ENCODE data around the gene FBXO22.

The FBXO22 gene

GRCh38 chr15:75924576-75924975 is 20.9 kb downstream of the FBXO22 start:
- Mint-ChIP-seq H3K36me3 (ENCODE audit: insufficient read depth) (peaks cover 16% of the 10 kb centered on the region), H3K27ac (ENCODE audit: low read depth) (no peak overlapping the region), H3K4me3 (no peak overlapping the region), H3K4me1 (peaks cover 35% of the 10 kb centered on the region), H3K9me3 (no peaks in the 10 kb centered on the region), H3K27me3 (no peaks in the 10 kb centered on the region)
- ATAC-seq (replicated peaks; ENCODE audit: extremely low read depth, poor library complexity, severe bottlenecking) (no peak), DNase-seq (ENCODE audit: low spot score in 2 of 2) (no peak)

DNA sequence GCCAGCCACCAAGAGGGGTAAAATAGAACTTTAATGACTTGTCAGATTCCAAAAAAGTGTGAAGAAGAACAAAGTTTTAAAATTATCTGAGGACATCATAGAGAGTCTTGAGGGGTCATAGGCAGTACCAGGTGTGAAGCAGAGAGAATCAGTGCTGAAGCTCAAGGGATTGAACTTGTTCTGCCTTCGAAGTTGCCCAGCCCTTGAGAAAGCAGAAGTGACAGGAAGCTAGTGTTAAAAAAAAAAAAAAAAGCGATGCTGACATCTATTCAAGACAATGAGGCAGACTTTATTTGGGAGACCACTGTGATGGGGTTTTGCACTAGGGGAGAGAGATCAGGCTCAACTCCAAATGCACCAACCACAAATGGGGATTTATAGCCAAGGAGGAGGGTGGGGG is 21.8 kb downstream of the FBXO22 start:
- no peak overlapping the region for H3K4me3 Mint-ChIP-seq
- no peaks in the 10 kb centered on the region for H3K9me3 Mint-ChIP-seq
- H3K36me3 Mint-ChIP-seq (ENCODE audit: insufficient read depth), result peaks cover 13% of the 10 kb centered on the region
- DNase-seq (ENCODE audit: low spot score in 2 of 2) (no peak), ATAC-seq (replicated peaks; ENCODE audit: extremely low read depth, poor library complexity, severe bottlenecking) (no peak)
- H3K27me3 Mint-ChIP-seq, result no peaks in the 10 kb centered on the region
- H3K27ac Mint-ChIP-seq (ENCODE audit: low read depth), result no peak overlapping the region
- peaks cover 44% of the 10 kb centered on the region for H3K4me1 Mint-ChIP-seq

DNA sequence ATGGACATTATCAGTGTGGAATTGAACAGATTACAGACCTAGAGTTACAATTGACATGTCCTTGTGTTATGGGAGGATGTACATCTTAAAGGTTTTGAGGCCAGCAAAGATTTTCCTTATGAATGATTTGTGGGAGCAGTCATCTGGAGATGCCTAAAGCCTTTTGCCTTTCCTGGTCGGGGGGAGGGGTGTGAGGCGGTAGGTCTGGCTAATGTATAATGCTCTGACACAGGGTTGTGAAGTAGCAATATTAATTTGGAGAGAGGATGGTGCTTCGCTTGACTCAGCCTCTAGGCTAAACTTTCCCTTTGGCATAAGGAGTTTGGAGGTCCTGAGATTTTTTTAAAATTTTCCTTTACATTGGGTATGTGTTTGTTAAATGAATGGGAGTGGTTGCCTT is 23.3 kb downstream of the FBXO22 start:
- Mint-ChIP-seq H3K4me1 (peaks cover 50% of the 10 kb centered on the region), H3K27me3 (no peaks in the 10 kb centered on the region), H3K4me3 (no peak overlapping the region), H3K9me3 (no peaks in the 10 kb centered on the region), H3K27ac (ENCODE audit: low read depth) (peak overlapping the region; percentile 13), H3K36me3 (ENCODE audit: insufficient read depth) (peaks cover 13% of the 10 kb centered on the region)
- DNase-seq (ENCODE audit: low spot score in 2 of 2), result no peak
- no peak for ATAC-seq (replicated peaks; ENCODE audit: extremely low read depth, poor library complexity, severe bottlenecking)

GRCh38 chr15:75927601-75928000 is 23.9 kb downstream of the FBXO22 start:
- Mint-ChIP-seq H3K27ac (ENCODE audit: low read depth) (peak overlapping the region; percentile 13), H3K27me3 (no peaks in the 10 kb centered on the region), H3K4me3 (no peak overlapping the region), H3K9me3 (no peaks in the 10 kb centered on the region), H3K4me1 (peaks cover 44% of the 10 kb centered on the region), H3K36me3 (ENCODE audit: insufficient read depth) (peaks cover 16% of the 10 kb centered on the region)
- ATAC-seq (replicated peaks; ENCODE audit: extremely low read depth, poor library complexity, severe bottlenecking), result no peak
- no peak for DNase-seq (ENCODE audit: low spot score in 2 of 2)

DNA sequence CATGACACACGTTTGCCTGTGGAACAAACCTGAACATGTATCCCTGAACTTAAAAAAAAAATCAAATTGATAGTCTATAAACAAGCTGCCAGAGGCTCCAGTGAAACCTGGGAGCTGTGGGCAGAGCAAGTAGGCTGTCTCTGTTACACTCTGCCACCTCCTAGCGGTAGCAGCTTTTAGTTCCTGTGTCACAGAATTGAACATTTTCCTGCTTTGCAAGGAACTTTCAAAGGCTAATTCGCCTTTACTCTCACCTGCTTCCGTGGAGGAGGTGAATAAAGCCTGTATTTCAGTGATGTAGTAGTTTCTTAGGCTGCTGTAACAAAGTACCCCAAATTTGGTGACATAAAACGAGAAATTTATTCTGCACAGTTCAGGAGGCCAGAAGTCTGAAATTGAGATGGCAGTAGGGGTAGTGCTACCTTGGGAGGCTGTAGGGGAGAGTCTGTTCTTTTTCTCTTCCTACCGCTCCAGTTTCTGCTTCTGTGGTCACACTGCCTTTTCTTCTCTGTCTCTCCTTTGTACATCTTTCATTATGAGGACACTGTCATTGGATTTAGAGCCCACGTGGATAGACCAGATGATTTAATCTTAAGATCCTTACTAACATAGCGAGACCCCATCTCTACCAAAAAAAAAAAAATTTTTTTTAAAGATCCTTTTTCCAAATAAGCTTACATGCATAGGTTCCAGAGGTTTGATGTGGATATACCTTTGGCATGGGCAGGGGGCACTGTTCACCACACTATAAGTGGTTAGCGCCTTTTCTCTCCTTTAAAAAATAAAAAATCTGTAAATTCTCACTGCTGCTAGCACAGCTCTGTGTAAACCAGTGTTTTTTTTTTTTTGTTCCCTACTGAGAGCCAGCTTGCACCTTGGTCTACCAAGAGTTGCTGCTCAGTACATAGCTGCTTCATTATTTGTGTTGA is 25.3 kb downstream of the FBXO22 start:
- peaks cover 22% of the 10 kb centered on the region for H3K36me3 Mint-ChIP-seq (ENCODE audit: insufficient read depth)
- peaks cover 35% of the 10 kb centered on the region for H3K4me1 Mint-ChIP-seq
- H3K27me3 Mint-ChIP-seq, result no peaks in the 10 kb centered on the region
- H3K4me3 Mint-ChIP-seq, result no peak overlapping the region
- ATAC-seq (replicated peaks; ENCODE audit: extremely low read depth, poor library complexity, severe bottlenecking) (no peak), DNase-seq (ENCODE audit: low spot score in 2 of 2) (no peak)
- no peak overlapping the region for H3K27ac Mint-ChIP-seq (ENCODE audit: low read depth)
- no peaks in the 10 kb centered on the region for H3K9me3 Mint-ChIP-seq

- H3K36me3 Mint-ChIP-seq (ENCODE audit: insufficient read depth), result peaks cover 25% of the 10 kb centered on the region
- ATAC-seq (replicated peaks; ENCODE audit: extremely low read depth, poor library complexity, severe bottlenecking), result no peak
Observed at GRCh38 chr15:75929799-75930565, 26.3 kb downstream of the FBXO22 start.

DNA sequence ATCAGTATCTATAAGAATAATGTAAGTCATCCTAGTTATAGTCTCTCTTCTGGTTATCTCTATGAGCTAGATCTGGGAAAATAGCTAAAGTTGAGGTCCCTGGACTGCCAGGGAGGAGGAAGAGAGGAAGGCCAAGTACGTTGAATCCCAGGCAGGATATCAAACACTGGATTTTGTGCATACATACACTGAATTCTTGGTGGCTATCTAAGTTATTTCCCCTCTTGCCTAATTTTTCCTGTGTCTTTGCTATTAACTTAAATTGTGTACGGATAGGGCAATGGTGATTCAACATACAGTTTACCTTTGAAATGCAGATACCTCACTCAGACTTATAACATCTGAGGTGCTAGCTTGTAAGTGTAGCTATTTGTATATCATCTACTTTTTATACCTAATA is 27.2 kb downstream of the FBXO22 start:
- Mint-ChIP-seq H3K4me1 (peaks cover 21% of the 10 kb centered on the region), H3K27me3 (no peaks in the 10 kb centered on the region), H3K4me3 (no peak overlapping the region), H3K27ac (ENCODE audit: low read depth) (no peak overlapping the region), H3K9me3 (no peaks in the 10 kb centered on the region), H3K36me3 (ENCODE audit: insufficient read depth) (peaks cover 28% of the 10 kb centered on the region)
- no peak for ATAC-seq (replicated peaks; ENCODE audit: extremely low read depth, poor library complexity, severe bottlenecking)
- DNase-seq (ENCODE audit: low spot score in 2 of 2), result no peak

More at GRCh38 chr15:75929799-75930565, 26.3 kb downstream of the FBXO22 start:
- Mint-ChIP-seq H3K27ac (ENCODE audit: low read depth) (no peak overlapping the region), H3K4me1 (peaks cover 28% of the 10 kb centered on the region), H3K4me3 (no peak overlapping the region), H3K27me3 (no peaks in the 10 kb centered on the region), H3K9me3 (no peaks in the 10 kb centered on the region)
- DNase-seq (ENCODE audit: low spot score in 2 of 2), result no peak

DNA sequence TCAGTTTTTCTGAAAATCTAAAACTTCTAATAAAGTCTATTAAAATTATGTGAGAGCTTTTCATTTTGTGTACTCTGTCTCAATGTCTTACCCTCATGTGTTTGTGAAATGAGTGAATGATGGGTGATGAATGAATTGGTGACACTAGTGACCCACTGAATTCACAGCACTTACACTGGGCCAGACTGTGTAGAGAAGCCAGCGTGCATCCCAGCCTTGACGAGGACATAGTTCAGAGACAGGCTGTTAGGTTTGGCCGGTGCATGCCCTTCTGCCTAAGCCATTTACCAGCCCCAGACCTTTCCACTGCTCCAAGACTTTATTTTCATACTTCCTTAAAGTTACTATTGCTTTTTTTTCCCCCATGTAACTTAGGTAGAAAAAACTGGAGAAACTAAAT is 38.8 kb downstream of the FBXO22 start:
- Mint-ChIP-seq H3K36me3 (ENCODE audit: insufficient read depth) (peaks cover 2% of the 10 kb centered on the region), H3K4me1 (no peaks in the 10 kb centered on the region), H3K9me3 (no peaks in the 10 kb centered on the region), H3K4me3 (no peak overlapping the region), H3K27ac (ENCODE audit: low read depth) (no peak overlapping the region), H3K27me3 (peaks cover 10% of the 10 kb centered on the region)
- DNase-seq (ENCODE audit: low spot score in 2 of 2) (no peak), ATAC-seq (replicated peaks; ENCODE audit: extremely low read depth, poor library complexity, severe bottlenecking) (no peak)

GRCh38 chr15:75943246-75943645 is 39.6 kb downstream of the FBXO22 start:
- no peak for ATAC-seq (replicated peaks; ENCODE audit: extremely low read depth, poor library complexity, severe bottlenecking)
- H3K27ac Mint-ChIP-seq (ENCODE audit: low read depth), result no peak overlapping the region
- no peak overlapping the region for H3K4me3 Mint-ChIP-seq
- H3K9me3 Mint-ChIP-seq, result no peaks in the 10 kb centered on the region
- H3K4me1 Mint-ChIP-seq, result no peaks in the 10 kb centered on the region
- peaks cover 2% of the 10 kb centered on the region for H3K36me3 Mint-ChIP-seq (ENCODE audit: insufficient read depth)
- peaks cover 18% of the 10 kb centered on the region for H3K27me3 Mint-ChIP-seq
- no peak for DNase-seq (ENCODE audit: low spot score in 2 of 2)

DNA sequence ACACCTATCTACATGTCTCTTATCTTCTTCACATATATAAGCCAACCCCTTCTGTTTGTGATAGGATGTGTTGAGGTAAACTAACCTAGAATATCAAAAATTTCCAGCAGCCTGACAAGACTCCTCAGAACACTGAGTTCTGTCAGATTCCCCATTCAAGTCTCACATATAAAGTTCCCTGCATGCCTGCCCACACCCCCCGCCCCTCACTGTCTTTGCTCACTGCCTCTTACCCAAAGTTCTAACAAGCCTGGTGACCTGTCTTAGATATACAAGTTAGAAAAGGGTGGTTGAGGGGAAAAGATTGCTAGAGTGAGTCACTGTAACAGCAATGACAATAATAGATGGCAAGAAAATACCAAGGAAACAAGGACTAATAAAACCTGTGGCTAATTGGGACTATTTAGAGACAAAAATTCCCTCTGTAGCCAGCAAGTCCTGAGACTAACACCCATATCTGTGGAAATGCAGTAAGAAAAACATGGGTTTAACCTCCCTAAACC is 40.1 kb downstream of the FBXO22 start:
- ATAC-seq (replicated peaks; ENCODE audit: extremely low read depth, poor library complexity, severe bottlenecking), result no peak
- H3K27ac Mint-ChIP-seq (ENCODE audit: low read depth), result no peak overlapping the region

DNA sequence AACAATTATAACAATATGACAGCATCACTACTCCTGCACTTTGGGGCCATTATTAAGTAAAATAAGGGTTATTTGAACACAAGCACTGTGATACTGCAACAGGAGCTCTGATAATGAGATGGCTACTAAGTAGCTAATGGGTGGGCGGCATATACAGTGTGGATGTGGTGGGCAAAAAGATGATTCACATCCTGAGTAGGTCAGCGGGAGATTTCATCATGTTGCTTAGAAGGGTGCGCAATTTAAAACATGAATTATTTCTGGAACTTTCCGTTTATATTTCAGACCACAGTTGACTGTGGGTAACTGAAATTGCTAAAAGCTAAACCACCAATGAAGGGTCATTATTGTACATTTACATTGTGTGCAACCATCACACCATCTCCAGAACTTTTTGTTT is 42.3 kb downstream of the FBXO22 start:
- Mint-ChIP-seq H3K4me3 (no peak overlapping the region), H3K4me1 (no peaks in the 10 kb centered on the region), H3K27ac (ENCODE audit: low read depth) (no peak overlapping the region), H3K27me3 (peaks cover 45% of the 10 kb centered on the region), H3K9me3 (no peaks in the 10 kb centered on the region), H3K36me3 (ENCODE audit: insufficient read depth) (no peaks in the 10 kb centered on the region)
- ATAC-seq (replicated peaks; ENCODE audit: extremely low read depth, poor library complexity, severe bottlenecking) (no peak), DNase-seq (ENCODE audit: low spot score in 2 of 2) (no peak)

More for the DNA sequence above, 40.1 kb downstream of the FBXO22 start:
- Mint-ChIP-seq H3K27me3 (peaks cover 23% of the 10 kb centered on the region), H3K4me3 (no peak overlapping the region), H3K4me1 (no peaks in the 10 kb centered on the region), H3K9me3 (no peaks in the 10 kb centered on the region), H3K36me3 (ENCODE audit: insufficient read depth) (no peaks in the 10 kb centered on the region)
- DNase-seq (ENCODE audit: low spot score in 2 of 2), result no peak

GRCh38 chr15:75947092-75947491 is 43.4 kb downstream of the FBXO22 start:
- Mint-ChIP-seq H3K27ac (ENCODE audit: low read depth) (no peak overlapping the region), H3K27me3 (peaks cover 56% of the 10 kb centered on the region), H3K4me3 (no peak overlapping the region), H3K36me3 (ENCODE audit: insufficient read depth) (no peaks in the 10 kb centered on the region), H3K4me1 (no peaks in the 10 kb centered on the region), H3K9me3 (no peaks in the 10 kb centered on the region)
- no peak for ATAC-seq (replicated peaks; ENCODE audit: extremely low read depth, poor library complexity, severe bottlenecking)
- DNase-seq (ENCODE audit: low spot score in 2 of 2), result no peak
